GM19463 (cell line): ENCODE data around the gene FARS2.

Source experiments
- ATAC-seq: cut with Tn5 transposase; IDR thresholded peaks from one replicate; pipeline ENCODE4 v1.9.1; 2021; ENCODE audit warnings: mild to moderate bottlenecking, moderate library complexity; ENCODE audit not compliant: unreplicated experiment

FARS2 gene

DNA sequence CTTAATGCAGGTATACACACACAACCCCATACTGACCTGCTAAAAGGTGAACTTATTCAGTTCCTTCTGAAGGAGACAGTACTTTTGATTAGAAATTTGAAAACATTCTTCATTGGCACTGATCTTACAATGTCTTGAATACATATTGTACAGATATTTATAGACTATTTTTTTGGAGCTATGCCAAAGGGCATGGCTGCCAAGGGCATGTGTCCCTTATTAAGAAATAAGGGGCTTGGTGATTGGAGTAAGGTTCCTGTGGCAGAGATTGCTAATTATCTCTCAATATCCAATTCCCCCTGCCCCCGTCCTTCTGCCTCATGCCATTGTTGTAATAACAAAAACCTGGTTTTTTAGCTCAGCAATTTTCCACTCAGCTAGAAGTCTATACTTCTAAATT is 355.9 kb downstream of the FARS2 start:
- ATAC-seq: no peak

DNA sequence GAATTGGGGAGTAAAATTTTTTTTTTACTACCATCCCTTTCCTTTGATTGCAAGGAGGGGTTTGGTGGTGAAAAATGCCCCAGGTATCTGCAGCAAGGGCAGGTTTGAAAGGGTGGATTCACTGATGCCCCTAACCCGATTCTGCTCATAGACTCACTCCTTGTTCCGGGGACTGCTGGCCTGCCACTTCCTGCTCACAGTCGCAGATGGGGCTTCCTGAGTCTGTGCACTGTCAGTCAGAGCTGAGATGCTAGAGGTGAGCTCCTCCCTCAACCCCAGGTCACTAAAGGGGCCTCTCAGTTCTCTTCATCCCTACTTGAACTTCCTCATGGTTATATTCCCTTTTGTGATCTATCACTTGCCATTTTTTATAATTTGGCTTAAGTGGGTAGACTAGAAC is 357.9 kb downstream of the FARS2 start:
- ATAC-seq: no peak

DNA sequence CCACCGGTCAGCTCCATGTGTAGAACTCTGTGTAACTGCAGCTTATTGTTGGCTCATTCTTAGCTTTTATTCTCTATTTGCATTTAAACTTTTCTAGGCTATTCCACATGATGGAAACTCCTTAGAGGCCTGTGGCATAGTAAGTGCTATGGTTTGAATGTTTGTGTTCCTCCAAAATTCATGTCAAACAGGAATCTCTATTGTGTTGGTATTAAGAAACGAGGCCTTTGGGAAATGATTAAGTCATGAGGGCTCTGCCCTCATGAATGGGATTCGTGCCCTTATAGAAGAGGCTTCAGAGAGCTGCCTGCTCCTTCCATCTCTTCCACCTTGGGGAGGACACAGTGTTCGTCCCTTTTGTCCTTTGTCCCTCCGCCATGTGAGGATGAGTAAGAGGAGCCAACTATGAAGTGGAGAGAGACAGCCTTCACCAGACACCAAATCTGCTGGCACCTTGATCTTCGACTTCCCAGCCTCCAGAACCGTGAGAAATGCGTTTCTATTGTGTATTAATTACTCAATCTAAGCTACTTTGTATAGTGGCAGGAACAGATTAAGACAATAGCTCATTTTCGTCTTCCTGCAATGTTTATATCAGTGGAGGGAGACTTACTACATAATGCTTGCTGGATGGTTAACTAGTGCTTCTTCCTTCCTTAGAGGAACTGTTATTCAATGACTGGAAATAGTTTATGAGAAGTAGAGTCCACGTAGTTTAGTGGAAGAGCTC is 361.1 kb downstream of the FARS2 start:
- ATAC-seq: no peak

GRCh38 chr6:5623769-5624168 is 362.5 kb downstream of the FARS2 start:
- no peak for ATAC-seq

DNA sequence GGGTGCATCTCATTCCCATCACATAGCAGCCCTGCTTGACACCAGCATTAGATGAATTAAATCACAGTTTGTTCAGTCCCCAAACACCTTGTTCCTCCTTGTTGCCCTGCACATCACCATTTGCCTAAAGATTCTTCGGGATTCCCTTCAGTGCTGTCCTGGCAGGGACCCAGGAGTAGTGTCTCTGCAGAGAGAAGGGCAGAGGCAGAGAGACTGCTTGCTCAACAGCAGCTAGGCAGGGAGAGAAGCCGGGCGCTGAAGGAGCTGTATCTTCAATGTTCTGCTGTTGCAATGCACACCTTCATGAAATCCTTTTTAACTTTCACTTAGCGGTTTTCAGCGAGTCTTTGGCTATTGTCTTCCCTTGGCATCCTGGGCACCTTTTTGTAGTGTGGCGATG is 362.9 kb downstream of the FARS2 start:
- no peak for ATAC-seq

- peak; percentile 79 for ATAC-seq
Measured at GRCh38 chr6:5626727-5627426, 365.6 kb downstream of the FARS2 start.

- ATAC-seq: no peak
Measured at GRCh38 chr6:5630636-5631035, 369.3 kb downstream of the FARS2 start.

- no peak for ATAC-seq
Measured at GRCh38 chr6:5632348-5632935, 371.1 kb downstream of the FARS2 start.

DNA sequence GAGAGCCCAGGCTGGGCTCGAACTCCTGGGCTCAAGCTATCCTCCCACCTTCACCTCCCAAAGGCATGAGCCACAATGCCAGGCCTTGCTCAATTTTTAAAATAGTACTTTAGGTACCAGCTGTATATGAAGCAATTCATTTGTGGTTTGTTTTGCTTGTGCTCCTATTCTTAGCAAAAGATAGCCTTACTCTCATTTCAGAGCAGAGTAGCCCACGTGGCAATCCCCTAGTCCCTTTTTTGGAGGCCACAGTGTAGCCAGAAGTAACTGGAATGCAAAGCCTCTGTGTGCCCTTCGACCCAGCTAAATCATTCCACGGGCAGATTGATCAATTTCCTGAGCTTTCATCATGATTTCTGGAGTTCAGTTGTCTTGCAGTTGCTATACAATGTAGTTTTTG is 373.2 kb downstream of the FARS2 start:
- ATAC-seq: no peak

DNA sequence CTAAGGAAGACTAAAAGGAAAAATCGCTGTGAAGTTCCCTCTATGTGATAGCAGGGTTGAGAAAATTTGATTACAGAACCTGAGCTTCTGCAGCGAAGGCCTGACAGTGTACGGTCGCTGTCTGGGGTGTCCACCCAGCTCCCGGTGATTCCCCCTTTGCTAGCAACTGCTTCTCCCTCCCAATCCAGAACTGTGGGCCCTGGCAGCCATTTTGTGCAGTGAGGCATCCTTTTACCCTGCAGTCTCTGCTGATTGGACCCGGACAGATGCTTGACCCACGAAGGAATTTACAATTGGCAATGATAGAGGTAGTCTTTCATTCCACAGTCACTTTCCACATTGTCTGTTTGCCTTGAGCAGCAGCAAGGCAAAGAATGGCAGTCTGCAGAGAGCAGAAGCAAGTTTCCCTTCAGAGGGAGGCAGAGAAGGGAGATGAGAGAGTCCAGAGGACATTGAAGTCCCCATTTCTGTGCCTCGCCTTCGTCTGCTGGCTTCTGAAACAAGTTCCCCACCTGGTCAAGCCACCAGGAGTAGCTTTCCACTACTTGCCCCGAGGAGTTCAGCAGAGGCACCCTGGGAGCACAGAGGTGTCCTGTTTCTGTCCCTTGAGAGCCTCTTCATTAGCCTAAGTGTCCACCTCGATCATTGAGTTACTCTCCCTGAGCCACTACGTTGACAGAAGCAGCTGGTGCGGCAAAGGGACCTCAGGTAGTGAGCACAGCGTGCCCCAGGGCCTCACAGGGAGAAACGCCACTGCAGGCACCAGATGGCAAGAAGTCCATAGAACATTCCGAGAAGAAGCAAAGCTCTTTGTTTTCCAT is 375.1 kb downstream of the FARS2 start:
- no peak for ATAC-seq

DNA sequence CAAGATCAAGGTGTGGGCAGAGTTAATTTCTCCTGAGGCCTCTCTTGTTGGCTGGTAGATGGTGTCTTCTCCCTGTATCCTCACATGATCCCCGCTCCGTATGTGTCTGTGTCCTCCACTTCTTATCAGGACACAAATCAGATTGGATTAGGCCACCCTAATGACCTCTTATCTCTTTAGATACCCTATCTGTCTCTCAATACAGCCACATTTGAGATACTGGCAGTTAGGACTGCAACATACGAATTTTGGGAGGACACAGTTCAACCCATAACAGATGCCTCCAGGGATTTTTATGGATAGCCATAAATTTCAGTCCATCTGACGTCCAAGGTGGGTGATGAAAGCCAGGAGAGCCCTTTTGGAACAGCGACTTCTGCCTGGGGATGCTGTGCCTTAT is 376.4 kb downstream of the FARS2 start:
- no peak for ATAC-seq

- ATAC-seq: no peak
Measured at GRCh38 chr6:5638666-5639065, 377.4 kb downstream of the FARS2 start.

GRCh38 chr6:5639193-5639592 is 377.9 kb downstream of the FARS2 start:
- ATAC-seq: no peak

GRCh38 chr6:5640614-5641013 is 379.3 kb downstream of the FARS2 start:
- ATAC-seq: no peak

DNA sequence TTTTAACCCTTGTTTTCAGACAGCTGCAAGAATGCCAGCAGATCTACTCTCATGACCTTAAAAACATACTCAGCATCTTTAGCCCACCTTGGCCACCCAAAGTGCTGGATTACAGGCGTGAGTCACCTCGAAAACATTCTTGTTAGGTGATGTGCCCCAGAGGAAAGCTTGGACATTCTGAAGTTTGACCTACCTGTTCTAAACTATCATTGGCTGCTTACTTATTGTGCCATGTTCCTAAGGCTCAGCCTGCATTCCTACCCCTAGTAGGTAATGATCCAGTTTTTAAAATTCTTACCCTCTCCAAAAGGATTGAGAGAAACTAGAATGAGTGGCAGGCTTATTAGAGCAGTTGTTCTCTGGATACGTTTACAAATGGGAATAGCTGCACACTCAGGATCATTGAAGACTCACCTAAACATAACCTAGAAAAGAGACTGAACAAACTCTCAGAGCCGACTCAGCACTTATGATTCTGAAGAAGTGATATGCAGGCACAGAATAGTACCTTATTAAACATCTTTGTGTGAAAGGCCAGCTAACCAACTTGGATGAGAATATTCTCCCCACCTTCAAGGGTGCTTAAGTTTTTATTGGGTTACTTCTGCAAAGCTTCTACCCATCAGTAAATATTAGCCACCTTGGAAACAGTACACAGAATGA is 383.3 kb downstream of the FARS2 start:
- ATAC-seq: no peak

- no peak for ATAC-seq
Measured at GRCh38 chr6:5645328-5646290, 384.3 kb downstream of the FARS2 start.

DNA sequence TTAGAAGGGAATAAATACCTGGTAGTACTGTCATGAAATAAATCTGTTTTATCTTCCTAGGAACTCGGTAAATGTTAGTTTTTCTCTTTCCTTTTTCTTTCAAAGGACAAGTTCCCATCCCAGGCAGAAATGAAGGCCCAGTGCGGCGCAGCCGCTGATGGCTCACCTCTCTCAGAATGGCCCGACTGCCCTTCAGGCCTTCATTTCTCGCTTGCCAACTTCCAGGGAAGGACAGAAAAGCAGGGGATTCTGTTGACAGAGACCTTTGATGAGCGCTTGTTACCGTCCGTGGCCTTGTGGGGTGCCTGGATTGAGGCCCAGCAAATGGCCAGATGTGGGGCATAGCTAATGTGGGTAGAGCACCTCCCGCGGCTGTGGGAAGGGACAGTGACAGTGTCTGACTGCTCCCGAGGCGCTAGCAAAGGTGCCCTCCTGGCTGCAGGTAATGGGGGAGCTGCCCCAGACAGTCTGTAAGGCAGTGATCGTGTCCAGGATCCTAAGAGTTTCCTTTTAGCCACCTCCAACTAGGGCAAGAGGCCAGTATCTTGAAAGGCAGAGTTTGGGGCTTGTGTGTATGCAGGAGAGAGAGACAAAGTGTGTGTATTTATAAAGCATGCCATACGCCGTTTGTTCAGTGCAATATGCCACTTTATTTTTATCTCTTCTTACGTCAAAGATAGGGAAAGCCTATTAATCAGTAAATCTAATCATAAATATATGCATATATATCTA is 391.3 kb downstream of the FARS2 start:
- no peak for ATAC-seq

DNA sequence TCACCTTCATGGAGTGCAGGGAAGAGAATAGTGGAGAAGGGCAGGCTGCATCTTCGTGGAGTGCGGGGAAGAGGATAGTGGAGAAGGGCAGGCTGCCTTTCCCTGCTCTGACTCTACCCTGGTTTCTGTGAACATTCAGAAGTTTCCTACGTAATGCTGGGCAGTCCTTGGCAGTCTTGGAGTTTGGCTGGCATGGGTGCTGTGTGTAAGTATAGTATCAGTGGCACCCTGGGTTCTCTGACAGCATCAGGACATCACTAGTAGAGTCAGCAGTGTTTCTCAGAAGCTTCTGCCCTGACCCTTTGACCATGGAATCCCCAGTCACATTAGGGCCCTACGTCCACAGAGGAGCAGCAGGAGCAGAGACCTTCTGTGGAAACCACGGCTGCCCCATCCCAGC is 392.5 kb downstream of the FARS2 start:
- no peak for ATAC-seq

- no peak for ATAC-seq
Measured at GRCh38 chr6:5656226-5656625, 394.9 kb downstream of the FARS2 start.
